ENCODE measurements around the gene THAP7. TPM values are rescaled to one million over a fixed set of nuclear protein-coding genes. Genes with fewer than 3 reads are reported as not detected.

THAP7 gene
- total RNA-seq, 1 experiment from 2014 or later = 19.3 TPM

GRCh38 chr22:21025763-21026755 lies 24.1 kb upstream of the THAP7 start (continued):
- TF ChIP-seq NFE2L1 (CRISPR knock-in tag; IDR thresholded peaks at IDR 0.05) (no peak), ZNF512 (CRISPR knock-in tag; IDR thresholded peaks at IDR 0.05; ENCODE audit: borderline replicate concordance) (no peak)

- no peaks in the 10 kb centered on the region for H3K36me3 Mint-ChIP-seq
- TF ChIP-seq ATF1 (CRISPR knock-in tag; IDR thresholded peaks at IDR 0.05) = no peak
- H3K27me3 Mint-ChIP-seq (ENCODE audit: low read depth) = peaks cover under 1% of the 10 kb centered on the region
- H3K4me1 Mint-ChIP-seq = peaks cover 6% of the 10 kb centered on the region
- H3K27ac Mint-ChIP-seq = no peak overlapping the region; the same call in 1 of the 2 replicates
- no peak overlapping the region for H3K4me3 Mint-ChIP-seq
- ATAC-seq (no peak), DNase-seq (ENCODE audit: low spot score) (no peak)
- CTCF ChIA-PET = interaction anchor here (3.5 kb wide), 1 partner anchor 77 kb away, joined by 13 read pairs; no protein-coding TSS in a partner anchor
- POLR2A ChIA-PET = interaction anchor here (0.7 kb wide), 1 partner anchor 15 kb away, joined by 10 read pairs; no protein-coding TSS in a partner anchor
- H3K9me3 Mint-ChIP-seq = peaks cover under 1% of the 10 kb centered on the region; the same call in 1 of the 2 replicates
Measured at GRCh38 chr22:21025266-21025665, 23.3 kb upstream of the THAP7 start.

GRCh38 chr22:21022955-21023614 lies 21.2 kb upstream of the THAP7 start:
- CTCF ChIA-PET = interaction anchor here (3.5 kb wide), 1 partner anchor 79 kb away, joined by 13 read pairs; no protein-coding TSS in a partner anchor
- Mint-ChIP-seq H3K4me3 (no peak overlapping the region), H3K4me1 (no peaks in the 10 kb centered on the region), H3K27ac (no peak overlapping the region; the same call in 1 of the 2 replicates), H3K9me3 (peaks cover 6% of the 10 kb centered on the region), H3K27me3 (ENCODE audit: low read depth) (peaks cover 10% of the 10 kb centered on the region), H3K36me3 (no peaks in the 10 kb centered on the region)
- DNase-seq (ENCODE audit: low spot score) (no peak), ATAC-seq (peak; percentile 45)
- POLR2A ChIA-PET = no interaction called here
- no peak for TF ChIP-seq HMGXB4 (CRISPR knock-in tag; IDR thresholded peaks at IDR 0.05)
- no peak for TF ChIP-seq ZBTB21 (CRISPR knock-in tag; IDR thresholded peaks at IDR 0.05; ENCODE audit: borderline replicate concordance)
- TF ChIP-seq FOXP1 (CRISPR knock-in tag; IDR thresholded peaks at IDR 0.05; ENCODE audit: borderline replicate concordance) = no peak
- TF ChIP-seq TCF7 (CRISPR knock-in tag; IDR thresholded peaks at IDR 0.05; ENCODE audit: low read depth) = no peak
- no peak for TF ChIP-seq TEAD4 (CRISPR knock-in tag; IDR thresholded peaks at IDR 0.05)
- TF ChIP-seq PRDM15 (CRISPR knock-in tag; IDR thresholded peaks at IDR 0.05) = no peak
- TF ChIP-seq ZNF263 (CRISPR knock-in tag; IDR thresholded peaks at IDR 0.05; ENCODE audit: low read depth) = no peak

All from WTC11 (cell line).